Measurements from ENCODE around the gene SENP5.
A peak's percentile ranks its signal among the peaks of the same experiment; 100 is the strongest.
"Not testable (repeated sequence)": the region's sequence is repeated elsewhere in the genome, so short reads cannot be mapped to it uniquely, and the experiment has no call there.

The SENP5 gene

DNA sequence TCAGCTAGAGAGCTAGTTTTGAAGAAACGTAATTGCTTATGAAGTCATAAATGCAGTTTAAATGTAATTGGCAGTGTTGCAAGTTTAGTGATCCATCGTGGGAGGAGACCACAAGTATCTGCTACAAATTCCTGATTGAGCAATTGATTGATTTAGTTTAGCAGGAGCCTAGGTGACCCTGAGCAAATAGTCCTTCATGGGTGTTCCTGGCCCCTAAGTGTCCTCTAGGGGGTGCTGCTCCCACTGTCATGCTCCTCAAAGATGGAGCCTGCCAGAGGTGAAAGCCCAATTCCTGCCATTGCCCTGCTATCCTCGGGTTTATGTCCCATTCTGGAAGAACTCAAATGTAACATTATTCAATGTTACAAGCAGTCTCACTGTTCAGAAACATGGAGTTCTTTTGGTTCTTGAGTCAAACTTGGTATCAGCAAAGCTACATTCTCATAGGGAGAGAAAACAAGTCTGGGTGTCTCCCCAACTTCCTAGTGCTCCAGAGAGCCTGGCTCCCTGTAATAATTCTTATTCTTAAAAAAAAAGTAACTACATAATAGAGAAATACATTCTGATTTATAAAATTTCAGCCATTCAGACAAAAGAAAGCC, 29.8 kb upstream of the SENP5 start:
- H2BK120ac ChIP-seq (ENCODE audit: low read depth, low read length): no peak overlapping the region
- H3K4me1 ChIP-seq (ENCODE audit: control insufficient read depth, low read depth, low read length): no peaks in the 10 kb centered on the region
- no peaks in the 10 kb centered on the region for H3K79me2 ChIP-seq (ENCODE audit: control insufficient read depth, insufficient read depth, low read length)
- no peak overlapping the region for H3K9ac ChIP-seq (ENCODE audit: low read length)
- H2BK5ac ChIP-seq (ENCODE audit: low read length): no peak overlapping the region
- H3K27me3 ChIP-seq (ENCODE audit: insufficient read depth, low read length, poor library complexity): no peaks in the 10 kb centered on the region
- WGBS (ENCODE audit: extremely low coverage, insufficient coverage, low lambda C conversion rate): no CpG with 5 or more reads among the region's 3 CpGs
- H2BK15ac ChIP-seq (replicated peaks; ENCODE audit: low read depth): no peak overlapping the region
- no peak overlapping the region for H4K8ac ChIP-seq (ENCODE audit: low read depth, low read length)
- no peak overlapping the region for H3K4ac ChIP-seq (ENCODE audit: low read depth, low read length)
- H3K79me1 ChIP-seq (ENCODE audit: low read length): no peaks in the 10 kb centered on the region
- no peaks in the 10 kb centered on the region for H3K36me3 ChIP-seq (ENCODE audit: control insufficient read depth, insufficient read depth, low read length)
- no peak overlapping the region for H3K27ac ChIP-seq (ENCODE audit: low read depth, low read length)
- H4K5ac ChIP-seq (ENCODE audit: low read length): no peak overlapping the region
- no peak overlapping the region for H3K23ac ChIP-seq (ENCODE audit: low read length)
- H3K4me3 ChIP-seq (ENCODE audit: low read length): no peak overlapping the region
- DNase-seq: peak; percentile 80
- no peak overlapping the region for H3K56ac ChIP-seq (ENCODE audit: low read length)
- H3K4me2 ChIP-seq (ENCODE audit: low read length): no peak overlapping the region
- H2AK5ac ChIP-seq (ENCODE audit: low read length): no peak overlapping the region
- H3K18ac ChIP-seq (ENCODE audit: low read length): no peak overlapping the region

DNA sequence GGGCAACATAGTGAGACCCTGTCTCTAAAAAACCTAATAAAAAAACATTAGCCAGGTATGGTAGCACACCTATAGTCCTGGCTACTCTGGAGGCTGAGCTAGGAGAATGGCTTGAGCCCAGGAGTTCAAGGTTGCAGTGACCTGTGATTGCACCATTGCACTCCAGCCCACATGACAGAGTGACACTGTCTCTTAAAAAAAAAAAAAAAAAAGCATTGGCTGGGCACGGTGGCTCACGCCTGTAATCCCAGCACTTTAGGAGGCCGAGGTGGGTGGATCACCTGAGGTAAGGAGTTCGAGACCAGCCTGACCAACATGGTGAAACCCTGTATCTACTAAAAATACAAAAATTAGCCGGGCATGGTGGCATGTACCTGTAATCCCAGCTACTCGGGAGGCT, 28.4 kb upstream of the SENP5 start:
- H2AK5ac ChIP-seq (ENCODE audit: low read length); H2BK15ac ChIP-seq (replicated peaks; ENCODE audit: low read depth); H4K5ac ChIP-seq (ENCODE audit: low read length); H3K79me1 ChIP-seq (ENCODE audit: low read length); DNase-seq; H3K4me1 ChIP-seq (ENCODE audit: control insufficient read depth, low read depth, low read length); H2BK5ac ChIP-seq (ENCODE audit: low read length); H3K79me2 ChIP-seq (ENCODE audit: control insufficient read depth, insufficient read depth, low read length); H3K56ac ChIP-seq (ENCODE audit: low read length); H3K27me3 ChIP-seq (ENCODE audit: insufficient read depth, low read length, poor library complexity); H3K4me3 ChIP-seq (ENCODE audit: low read length); H2BK120ac ChIP-seq (ENCODE audit: low read depth, low read length); H3K23ac ChIP-seq (ENCODE audit: low read length); H3K4me2 ChIP-seq (ENCODE audit: low read length); H3K18ac ChIP-seq (ENCODE audit: low read length); H4K8ac ChIP-seq (ENCODE audit: low read depth, low read length); H3K36me3 ChIP-seq (ENCODE audit: control insufficient read depth, insufficient read depth, low read length); H3K4ac ChIP-seq (ENCODE audit: low read depth, low read length); H3K9ac ChIP-seq (ENCODE audit: low read length); H3K27ac ChIP-seq (ENCODE audit: low read depth, low read length): not testable (repeated sequence)
- no CpG with 5 or more reads among the region's 6 CpGs for WGBS (ENCODE audit: extremely low coverage, insufficient coverage, low lambda C conversion rate)

DNA sequence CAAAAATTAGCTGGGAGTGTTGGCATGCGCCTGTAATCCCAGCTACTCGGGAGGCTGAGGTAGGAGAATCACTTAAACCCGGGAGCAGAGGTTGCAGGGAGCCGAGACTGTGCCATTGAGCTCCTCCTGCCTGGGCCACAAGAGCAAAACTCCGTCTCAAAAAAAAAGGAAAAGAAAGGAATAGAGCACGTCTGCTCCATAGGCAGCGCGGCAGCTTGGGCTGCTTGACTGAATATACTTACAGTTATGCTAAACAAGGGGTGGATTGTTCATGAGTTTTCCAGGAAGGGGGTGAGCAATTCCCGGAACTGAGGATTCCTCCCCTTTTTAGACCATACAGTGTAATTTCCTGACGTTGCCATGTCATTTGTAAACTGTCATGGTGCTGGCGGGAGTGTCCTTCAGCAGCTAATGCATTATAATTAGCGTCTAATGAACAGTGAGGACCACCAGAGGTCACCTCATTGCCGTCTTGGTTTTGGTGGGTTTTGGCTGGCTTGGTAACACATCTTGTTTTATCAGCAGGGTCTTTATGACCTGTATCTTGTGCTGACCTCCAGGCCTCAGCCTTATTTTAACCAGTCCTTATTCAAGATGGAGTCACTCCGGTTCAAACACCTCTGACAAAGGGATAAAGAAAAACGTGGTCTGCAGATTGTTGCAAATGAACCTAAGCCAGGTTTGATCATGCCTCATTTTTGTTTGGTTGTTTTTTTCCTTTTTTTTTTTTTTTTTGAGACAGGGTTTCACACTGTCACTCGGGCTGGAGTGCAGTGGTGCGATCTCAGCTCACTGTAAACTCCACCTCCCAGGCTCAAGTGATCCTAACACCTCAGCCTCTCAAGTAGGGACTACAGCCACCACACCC, 24.9 kb upstream of the SENP5 start:
- no peak overlapping the region for H3K4me3 ChIP-seq (ENCODE audit: low read length)
- H3K4me1 ChIP-seq (ENCODE audit: control insufficient read depth, low read depth, low read length): no peaks in the 10 kb centered on the region
- no peak for DNase-seq
- no peaks in the 10 kb centered on the region for H3K27me3 ChIP-seq (ENCODE audit: insufficient read depth, low read length, poor library complexity)
- H3K79me2 ChIP-seq (ENCODE audit: control insufficient read depth, insufficient read depth, low read length): no peaks in the 10 kb centered on the region
- H3K36me3 ChIP-seq (ENCODE audit: control insufficient read depth, insufficient read depth, low read length): no peaks in the 10 kb centered on the region
- no peak overlapping the region for H4K5ac ChIP-seq (ENCODE audit: low read length)
- H2BK5ac ChIP-seq (ENCODE audit: low read length): no peak overlapping the region
- no CpG with 5 or more reads among the region's 17 CpGs for WGBS (ENCODE audit: extremely low coverage, insufficient coverage, low lambda C conversion rate)
- H3K27ac ChIP-seq (ENCODE audit: low read depth, low read length): no peak overlapping the region
- no peak overlapping the region for H2BK15ac ChIP-seq (replicated peaks; ENCODE audit: low read depth)
- H3K18ac ChIP-seq (ENCODE audit: low read length): no peak overlapping the region
- no peak overlapping the region for H3K9ac ChIP-seq (ENCODE audit: low read length)
- no peak overlapping the region for H3K4me2 ChIP-seq (ENCODE audit: low read length)
- no peak overlapping the region for H3K23ac ChIP-seq (ENCODE audit: low read length)
- no peak overlapping the region for H4K8ac ChIP-seq (ENCODE audit: low read depth, low read length)
- H3K4ac ChIP-seq (ENCODE audit: low read depth, low read length): no peak overlapping the region
- H3K79me1 ChIP-seq (ENCODE audit: low read length): no peaks in the 10 kb centered on the region
- H2AK5ac ChIP-seq (ENCODE audit: low read length): no peak overlapping the region
- H2BK120ac ChIP-seq (ENCODE audit: low read depth, low read length): no peak overlapping the region
- H3K56ac ChIP-seq (ENCODE audit: low read length): no peak overlapping the region

DNA sequence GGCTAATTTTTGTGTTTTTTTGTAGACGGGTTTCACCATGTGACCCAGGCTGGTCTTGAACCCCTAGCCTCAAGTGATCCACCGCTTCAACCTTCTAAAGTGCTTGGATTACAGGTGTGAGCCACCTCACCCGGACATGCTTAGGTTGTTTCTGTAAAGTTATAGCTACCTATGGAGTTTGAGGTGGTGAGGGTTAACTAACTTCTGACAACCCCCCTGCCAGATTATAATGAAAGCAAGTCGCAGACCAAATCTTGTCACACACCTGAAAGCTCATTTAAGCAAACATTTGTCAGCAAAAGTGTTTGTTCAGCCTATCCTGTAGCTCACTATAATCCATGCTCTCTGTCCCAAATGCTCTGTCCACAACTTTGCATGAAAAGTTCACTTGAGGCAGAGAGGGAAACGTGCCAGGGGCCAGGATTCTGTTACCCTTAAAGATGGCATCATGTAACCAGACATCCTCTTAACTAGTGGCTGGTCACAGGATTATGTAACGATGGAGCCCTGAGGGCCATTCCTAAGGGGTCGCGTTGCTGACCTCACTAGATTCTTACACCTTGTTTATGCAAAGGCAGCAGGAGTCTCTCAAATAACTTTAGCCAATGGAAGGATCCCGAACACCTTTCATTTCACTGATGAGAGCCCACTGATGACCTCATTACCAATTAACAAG, 24.1 kb upstream of the SENP5 start:
- Histone ChIP-seq H4K5ac (ENCODE audit: low read length) (no peak overlapping the region), H3K18ac (ENCODE audit: low read length) (no peak overlapping the region), H3K4me2 (ENCODE audit: low read length) (no peak overlapping the region), H3K36me3 (ENCODE audit: control insufficient read depth, insufficient read depth, low read length) (no peaks in the 10 kb centered on the region), H3K79me1 (ENCODE audit: low read length) (no peaks in the 10 kb centered on the region), H2BK5ac (ENCODE audit: low read length) (no peak overlapping the region), H3K4ac (ENCODE audit: low read depth, low read length) (no peak overlapping the region), H2BK120ac (ENCODE audit: low read depth, low read length) (no peak overlapping the region), H3K79me2 (ENCODE audit: control insufficient read depth, insufficient read depth, low read length) (no peaks in the 10 kb centered on the region), H3K9ac (ENCODE audit: low read length) (no peak overlapping the region), H3K27ac (ENCODE audit: low read depth, low read length) (no peak overlapping the region), H4K8ac (ENCODE audit: low read depth, low read length) (no peak overlapping the region), H2BK15ac (replicated peaks; ENCODE audit: low read depth) (no peak overlapping the region), H3K27me3 (ENCODE audit: insufficient read depth, low read length, poor library complexity) (no peaks in the 10 kb centered on the region), H3K23ac (ENCODE audit: low read length) (no peak overlapping the region), H2AK5ac (ENCODE audit: low read length) (no peak overlapping the region), H3K4me1 (ENCODE audit: control insufficient read depth, low read depth, low read length) (no peaks in the 10 kb centered on the region), H3K4me3 (ENCODE audit: low read length) (no peak overlapping the region), H3K56ac (ENCODE audit: low read length) (no peak overlapping the region)
- peak; percentile 44 for DNase-seq
- no CpG with 5 or more reads among the region's 9 CpGs for WGBS (ENCODE audit: extremely low coverage, insufficient coverage, low lambda C conversion rate)

DNA sequence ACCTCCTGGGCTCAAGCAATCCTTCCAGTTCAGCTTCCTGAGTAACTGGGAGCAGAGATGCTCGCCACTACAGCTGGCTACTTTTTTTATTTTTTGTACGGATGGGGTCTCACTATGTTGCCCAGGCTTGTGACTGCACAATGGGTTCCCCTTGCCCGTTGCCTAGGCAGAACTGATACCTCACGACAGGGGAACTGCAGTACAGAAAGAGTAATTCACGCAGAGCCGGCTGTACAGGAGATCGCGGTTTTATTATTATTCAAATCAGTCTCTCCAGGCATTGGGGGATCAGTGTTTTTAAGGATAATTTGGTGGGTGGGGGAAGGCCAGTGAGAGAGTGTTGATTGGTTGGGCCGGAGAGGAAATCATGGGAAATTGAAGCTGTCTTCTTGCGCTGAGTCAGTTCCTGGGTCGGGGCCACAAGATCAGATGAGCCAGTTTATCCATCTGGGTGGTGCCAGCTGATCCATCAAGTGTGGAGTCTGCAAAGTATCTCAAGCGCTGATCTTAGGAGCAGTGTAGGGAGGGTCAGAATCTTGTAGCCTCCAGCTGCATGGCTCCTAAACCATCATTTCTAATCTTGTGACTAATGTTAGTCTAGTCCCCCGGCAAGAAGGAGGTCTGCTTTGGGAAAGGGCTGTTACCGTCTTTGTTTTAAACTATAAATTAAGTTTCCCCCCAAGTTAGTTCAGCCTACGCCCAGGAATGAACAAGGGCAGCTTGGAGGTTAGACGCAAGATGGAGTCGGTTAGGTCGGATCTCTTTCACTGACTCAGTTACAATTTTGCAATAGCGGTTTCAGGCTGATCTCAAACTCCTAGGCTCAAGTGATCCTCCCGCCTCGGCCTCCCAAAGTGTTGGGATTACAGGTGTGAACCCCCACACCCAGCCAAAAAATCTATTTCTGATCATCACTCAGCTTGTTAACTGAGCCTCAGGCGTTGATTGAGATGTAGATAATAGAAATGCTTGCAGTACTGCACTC, 23.2 kb upstream of the SENP5 start:
- H3K4me2 ChIP-seq (ENCODE audit: low read length); H3K4ac ChIP-seq (ENCODE audit: low read depth, low read length); H3K79me1 ChIP-seq (ENCODE audit: low read length); H3K36me3 ChIP-seq (ENCODE audit: control insufficient read depth, insufficient read depth, low read length); H3K23ac ChIP-seq (ENCODE audit: low read length); H2AK5ac ChIP-seq (ENCODE audit: low read length); H4K5ac ChIP-seq (ENCODE audit: low read length); H2BK15ac ChIP-seq (replicated peaks; ENCODE audit: low read depth); H3K4me3 ChIP-seq (ENCODE audit: low read length); H3K4me1 ChIP-seq (ENCODE audit: control insufficient read depth, low read depth, low read length); H3K9ac ChIP-seq (ENCODE audit: low read length); H3K18ac ChIP-seq (ENCODE audit: low read length); H3K79me2 ChIP-seq (ENCODE audit: control insufficient read depth, insufficient read depth, low read length); H3K27ac ChIP-seq (ENCODE audit: low read depth, low read length); DNase-seq; H2BK120ac ChIP-seq (ENCODE audit: low read depth, low read length); H3K56ac ChIP-seq (ENCODE audit: low read length); H4K8ac ChIP-seq (ENCODE audit: low read depth, low read length); H3K27me3 ChIP-seq (ENCODE audit: insufficient read depth, low read length, poor library complexity); H2BK5ac ChIP-seq (ENCODE audit: low read length): not testable (repeated sequence)
- no CpG with 5 or more reads among the region's 22 CpGs for WGBS (ENCODE audit: extremely low coverage, insufficient coverage, low lambda C conversion rate)
